ENCODE measurements around the gene LRRC4C. TPM values are rescaled to one million over a fixed set of nuclear protein-coding genes. Genes with fewer than 3 reads are reported as not detected.

LRRC4C gene
- total and polyA plus RNA-seq, 2 experiments from 2014 or later = 0.35 to 1.1 TPM

DNA sequence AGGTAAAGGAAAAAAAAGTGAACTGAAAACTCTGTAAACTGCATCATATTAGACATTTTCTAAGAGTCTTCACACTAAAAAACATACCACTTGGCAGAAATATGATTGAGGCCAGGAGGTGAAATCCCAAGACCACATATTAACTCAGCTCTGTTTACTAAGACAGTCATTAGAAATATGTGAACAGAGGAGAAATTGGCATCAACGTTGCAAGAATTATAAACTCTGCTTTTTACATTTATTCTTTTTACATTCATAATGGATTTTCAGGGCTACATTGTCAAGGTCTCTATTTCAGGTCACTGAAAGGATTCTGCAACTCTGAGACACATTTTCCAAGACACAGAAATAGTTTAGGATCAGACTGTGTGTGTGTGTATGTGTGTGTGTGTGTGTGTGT is 1364.0 kb downstream of the LRRC4C start (continued):
- TF ChIP-seq CREB1 (CRISPR knock-in tag; IDR thresholded peaks at IDR 0.05; ENCODE audit: low read depth) = no peak
- no peak for TF ChIP-seq NANOG (IDR thresholded peaks at IDR 0.05; ENCODE audit: borderline replicate concordance)
- TF ChIP-seq REST (IDR thresholded peaks at IDR 0.05; ENCODE audit: unreplicated experiment) = no peak
- no peak for TF ChIP-seq ZNF114 (CRISPR knock-in tag; IDR thresholded peaks at IDR 0.05)
- TF ChIP-seq STAT1 (IDR thresholded peaks at IDR 0.05; ENCODE audit: unreplicated experiment) = no peak
- no peak for TF ChIP-seq CTCF (conservative IDR thresholded peaks at IDR 0.05; ENCODE audit: low read depth in 2 of 2)

DNA sequence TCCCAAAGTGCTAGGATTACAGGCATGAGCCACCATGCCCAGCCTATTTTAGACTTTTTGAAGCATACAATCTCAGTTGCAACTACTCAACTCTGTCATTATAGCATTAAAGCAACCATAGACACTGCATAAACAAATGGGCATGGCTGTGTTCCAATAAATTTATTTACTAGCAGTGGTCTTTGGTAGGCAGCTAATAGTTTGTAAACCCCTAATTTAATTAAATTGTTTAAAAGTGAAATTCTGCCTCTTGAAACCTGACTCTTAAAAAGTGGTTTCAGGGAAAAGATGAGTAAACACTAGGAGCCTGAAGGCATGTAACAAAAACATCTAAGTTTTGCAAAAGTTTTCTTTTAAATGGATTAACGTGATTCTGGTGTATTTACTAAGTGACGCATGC is 1364.5 kb downstream of the LRRC4C start:
- Mint-ChIP-seq H3K36me3 (ENCODE audit: low read depth) (no peaks in the 10 kb centered on the region), H3K27ac (no peak overlapping the region), H3K9me3 (no peaks in the 10 kb centered on the region), H3K27me3 (ENCODE audit: insufficient read depth, low read depth, poor library complexity) (peaks cover 2% of the 10 kb centered on the region), H3K4me1 (peaks cover 2% of the 10 kb centered on the region; the same call in 2 of the 3 replicates), H3K4me3 (no peak overlapping the region)
- H3K27ac ChIP-seq (ENCODE audit: low read depth) = no peak overlapping the region
- no peaks in the 10 kb centered on the region for H4K20me1 ChIP-seq (replicated peaks; ENCODE audit: insufficient read depth)
- no peak overlapping the region for H3K4me2 ChIP-seq
- peaks cover 3% of the 10 kb centered on the region; the same call in 1 of the 2 replicates for H3K4me1 ChIP-seq (ENCODE audit: insufficient read depth)
- no peak for DNase-seq (ENCODE audit: low spot score)
- no peaks in the 10 kb centered on the region for H3K79me2 ChIP-seq (replicated peaks; ENCODE audit: insufficient read depth)
- H3K4me3 ChIP-seq = no peak overlapping the region
- H3K36me3 ChIP-seq (ENCODE audit: insufficient read depth) = no peaks in the 10 kb centered on the region
- no peaks in the 10 kb centered on the region for H3F3A ChIP-seq (replicated peaks; ENCODE audit: low read depth)
- no peaks in the 10 kb centered on the region; the same call in 1 of the 2 replicates for H3K9me2 ChIP-seq (ENCODE audit: insufficient read depth)
- H3K27me3 ChIP-seq (ENCODE audit: insufficient read depth) = no peaks in the 10 kb centered on the region
- H2AFZ ChIP-seq = no peak overlapping the region
- ATAC-seq = no peak
- TF ChIP-seq EZH2phosphoT487 (IDR thresholded peaks at IDR 0.05; ENCODE audit: unreplicated experiment) (no peak), NANOG (IDR thresholded peaks at IDR 0.05; ENCODE audit: borderline replicate concordance) (no peak), STAT1 (IDR thresholded peaks at IDR 0.05; ENCODE audit: unreplicated experiment) (no peak), POLR2AphosphoS5 (IDR thresholded peaks at IDR 0.05; ENCODE audit: low read depth) (no peak), CTCF (conservative IDR thresholded peaks at IDR 0.05; ENCODE audit: low read depth in 2 of 2) (no peak), ZNF114 (CRISPR knock-in tag; IDR thresholded peaks at IDR 0.05) (no peak), CREB1 (CRISPR knock-in tag; IDR thresholded peaks at IDR 0.05; ENCODE audit: low read depth) (no peak), EZH2 (IDR thresholded peaks at IDR 0.05; ENCODE audit: low read depth, unreplicated experiment) (no peak), REST (IDR thresholded peaks at IDR 0.05; ENCODE audit: unreplicated experiment) (no peak), ZNF331 (CRISPR knock-in tag; IDR thresholded peaks at IDR 0.05; ENCODE audit: low read depth) (no peak)
- TF ChIP-seq, protein P1, sequence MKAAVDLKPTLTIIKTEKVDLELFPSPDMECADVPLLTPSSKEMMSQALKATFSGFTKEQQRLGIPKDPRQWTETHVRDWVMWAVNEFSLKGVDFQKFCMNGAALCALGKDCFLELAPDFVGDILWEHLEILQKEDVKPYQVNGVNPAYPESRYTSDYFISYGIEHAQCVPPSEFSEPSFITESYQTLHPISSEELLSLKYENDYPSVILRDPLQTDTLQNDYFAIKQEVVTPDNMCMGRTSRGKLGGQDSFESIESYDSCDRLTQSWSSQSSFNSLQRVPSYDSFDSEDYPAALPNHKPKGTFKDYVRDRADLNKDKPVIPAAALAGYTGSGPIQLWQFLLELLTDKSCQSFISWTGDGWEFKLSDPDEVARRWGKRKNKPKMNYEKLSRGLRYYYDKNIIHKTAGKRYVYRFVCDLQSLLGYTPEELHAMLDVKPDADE (IDR thresholded peaks at IDR 0.05) = no peak

All from GM23338 (cell line).